Body of pancreas (tissue), 4 donors: ENCODE data around the gene KAT6B. TPM values are rescaled to one million over a fixed set of nuclear protein-coding genes. Genes with fewer than 3 reads are reported as not detected.

Experiments used
- ATAC-seq: fragments of 150-250 bp; one replicate; pipeline ENCODE4 v1.9.1; 2016
- DNase-seq, 4 donors: peaks; one replicate each; pipeline ENCODE4 v3.0.0-alpha.2; 2019
- H3K27ac ChIP-seq, 4 donors: fragments of 200-600 bp; sonication (generic); 1 replicate in 3 of 4; 2 replicates in 1 of 4; pipeline versions ENCODE4 v1.5.1 to v1.6.1; 2016 to 2019; ENCODE audit warnings: mild to moderate bottlenecking in 1 of 4, mixed read lengths in 1 of 4, moderate library complexity in 1 of 4
- H3K27me3 ChIP-seq, 2 donors: fragments of 200-600 bp; sonication (generic); one replicate each; pipeline ENCODE4 v1.6.0; 2016; ENCODE audit warnings: mild to moderate bottlenecking in 1 of 2
- H3K36me3 ChIP-seq, 2 donors: fragments of 200-600 bp; sonication (generic); replicated peaks in 1 of 2; 2 replicates each; pipeline ENCODE4 v1.5.1; 2016; ENCODE audit warnings: low read depth in 2 of 2; ENCODE audit not compliant: insufficient read depth in 1 of 2
- H3K4me1 ChIP-seq: fragments of 200-600 bp; sonication (generic); one replicate; pipeline ENCODE4 v1.6.0; 2016
- H3K4me3 ChIP-seq, 2 donors: fragments of 200-600 bp; sonication (generic); 1 replicate in 1 of 2; 2 replicates in 1 of 2; pipeline ENCODE4 v1.5.1; 2016 to 2019
- H3K9me3 ChIP-seq, 3 donors: fragments of 200-600 bp; sonication (generic); 1 replicate in 2 of 3; 2 replicates in 1 of 3; pipeline ENCODE4 v1.5.1; 2016
- POLR2A ChIP-seq, 3 donors: fragments of 450-650 bp; IDR thresholded peaks; one replicate each; pipeline ENCODE4 v1.6.1; 2016; ENCODE audit warnings: antibody characterized with exemption in 3 of 3, mild to moderate bottlenecking in 2 of 3
- WGBS, 2 donors: methylation state at CpG; one replicate each; pipeline ENCODE4 v1.1.5; 2017; 5-methylcytosine and 5-hydroxymethylcytosine counted together
- intact Hi-C: fragments of 100-400 bp; cut with DNase I; formaldehyde crosslinking; loops from one replicate; pipeline ENCODE4 v1.15.1; 2023
- total RNA-seq, 2 donors: library from RNA; depleted of rRNA; stranded (reverse); fragments of >200 nt; gene quantifications; one replicate each; pipeline ENCODE4 v1.1.0, GENCODE V29; 2016
- TF ChIP-seq, protein P1 (sequence below), 7 experiments: fragments of 450-650 bp in 4 of 7; fragments of 200-600 bp in 3 of 7; sonication (generic) in 3 of 7; IDR thresholded peaks; one replicate each; pipeline ENCODE4 v1.5.1; 2016 to 2019; ENCODE audit warnings: antibody characterized with exemption in 7 of 7

KAT6B gene
- total RNA-seq, 2 donors from 2014 or later = 39.9 to 45.9 TPM

DNA sequence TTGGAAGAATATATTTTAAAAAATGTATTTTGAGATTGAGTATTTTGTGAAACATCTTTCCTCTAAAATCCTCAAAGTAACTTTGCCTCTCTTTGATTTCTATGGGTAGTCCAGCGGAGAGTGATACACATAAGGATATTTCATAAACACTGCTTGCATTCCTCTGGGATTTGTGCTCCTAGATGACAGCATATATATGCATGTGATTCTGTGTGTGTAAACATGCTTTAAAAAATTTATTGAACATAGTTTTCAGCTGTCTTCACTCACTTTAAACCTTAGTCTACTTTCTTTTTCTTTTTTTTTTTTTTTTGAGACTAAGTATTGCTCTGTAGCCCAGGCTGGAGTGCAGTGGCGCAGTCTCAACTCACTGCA is 84.6 kb downstream of the KAT6B start:
- DNase-seq = no peak
- H3K4me3 ChIP-seq = no peak overlapping the region
- H3K4me1 ChIP-seq = peaks cover 7% of the 10 kb centered on the region
- WGBS, 2 donors = 91 to 92% methylated on average over 2 of the region's 2 CpGs
- H3K9me3 ChIP-seq = no peaks in the 10 kb centered on the region
- H3K27me3 ChIP-seq = no peaks in the 10 kb centered on the region
- ATAC-seq = no peak
- TF ChIP-seq POLR2A (IDR thresholded peaks at IDR 0.05) = no peak
- TF ChIP-seq, protein P1, sequence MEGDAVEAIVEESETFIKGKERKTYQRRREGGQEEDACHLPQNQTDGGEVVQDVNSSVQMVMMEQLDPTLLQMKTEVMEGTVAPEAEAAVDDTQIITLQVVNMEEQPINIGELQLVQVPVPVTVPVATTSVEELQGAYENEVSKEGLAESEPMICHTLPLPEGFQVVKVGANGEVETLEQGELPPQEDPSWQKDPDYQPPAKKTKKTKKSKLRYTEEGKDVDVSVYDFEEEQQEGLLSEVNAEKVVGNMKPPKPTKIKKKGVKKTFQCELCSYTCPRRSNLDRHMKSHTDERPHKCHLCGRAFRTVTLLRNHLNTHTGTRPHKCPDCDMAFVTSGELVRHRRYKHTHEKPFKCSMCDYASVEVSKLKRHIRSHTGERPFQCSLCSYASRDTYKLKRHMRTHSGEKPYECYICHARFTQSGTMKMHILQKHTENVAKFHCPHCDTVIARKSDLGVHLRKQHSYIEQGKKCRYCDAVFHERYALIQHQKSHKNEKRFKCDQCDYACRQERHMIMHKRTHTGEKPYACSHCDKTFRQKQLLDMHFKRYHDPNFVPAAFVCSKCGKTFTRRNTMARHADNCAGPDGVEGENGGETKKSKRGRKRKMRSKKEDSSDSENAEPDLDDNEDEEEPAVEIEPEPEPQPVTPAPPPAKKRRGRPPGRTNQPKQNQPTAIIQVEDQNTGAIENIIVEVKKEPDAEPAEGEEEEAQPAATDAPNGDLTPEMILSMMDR (IDR thresholded peaks at IDR 0.05) = no peak
- H3K36me3 ChIP-seq = no peaks in the 10 kb centered on the region
- intact Hi-C loops = no loop called here
- H3K27ac ChIP-seq = no peak overlapping the region

DNA sequence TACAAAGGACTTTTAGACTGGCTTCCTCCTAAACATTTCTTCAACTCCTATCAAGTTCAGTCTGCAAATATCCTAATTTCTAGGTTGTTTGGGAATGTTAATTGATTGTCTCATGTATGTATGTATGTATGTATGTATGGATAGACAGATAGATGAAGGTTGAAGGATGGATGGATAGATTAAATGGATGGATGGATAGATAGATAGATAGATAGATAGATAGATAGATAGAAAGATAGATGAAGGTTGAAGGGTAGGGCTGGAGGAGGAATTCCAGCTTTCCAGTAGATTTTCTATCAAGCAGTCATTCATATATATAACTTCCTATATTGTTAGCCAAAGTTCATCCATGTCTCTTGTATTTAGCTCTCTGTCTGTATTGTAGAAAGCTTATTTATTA is 85.8 kb downstream of the KAT6B start:
- ATAC-seq (no peak), DNase-seq (no peak)
- Histone ChIP-seq H3K4me3 (no peak overlapping the region), H3K27me3 (no peaks in the 10 kb centered on the region), H3K27ac (no peak overlapping the region), H3K9me3 (no peaks in the 10 kb centered on the region), H3K4me1 (peaks cover 17% of the 10 kb centered on the region), H3K36me3 (no peaks in the 10 kb centered on the region)
- intact Hi-C loops = no loop called here
- TF ChIP-seq POLR2A (IDR thresholded peaks at IDR 0.05) = no peak
- TF ChIP-seq, protein P1 (IDR thresholded peaks at IDR 0.05) = no peak

DNA sequence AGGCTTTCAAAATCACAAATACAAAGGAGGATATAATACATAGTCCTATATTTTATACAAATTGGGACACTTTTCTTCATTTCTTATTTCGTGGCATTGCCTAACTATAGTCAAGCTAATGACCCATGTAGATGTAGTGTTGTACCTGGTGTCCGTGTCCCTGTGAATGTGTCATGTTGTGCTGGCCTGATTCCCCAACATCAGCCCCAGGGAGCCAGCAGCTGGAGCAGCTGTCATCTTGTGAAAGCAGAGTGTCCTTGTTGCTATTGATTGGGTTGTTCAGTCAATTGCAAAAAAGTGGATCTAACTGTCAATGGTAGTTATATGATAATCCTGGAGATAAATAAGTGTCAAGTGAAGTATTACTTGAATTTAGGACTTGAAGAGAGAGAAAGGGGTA is 86.3 kb downstream of the KAT6B start:
- no peaks in the 10 kb centered on the region for H3K36me3 ChIP-seq
- ATAC-seq (no peak), DNase-seq (no peak)
- H3K4me1 ChIP-seq = peaks cover 22% of the 10 kb centered on the region
- 62 to 72% methylated on average over 2 of the region's 2 CpGs for WGBS, 2 donors
- intact Hi-C loops = no loop called here
- H3K9me3 ChIP-seq = no peaks in the 10 kb centered on the region
- H3K27ac ChIP-seq = no peak overlapping the region
- TF ChIP-seq, protein P1 (IDR thresholded peaks at IDR 0.05) = no peak
- TF ChIP-seq POLR2A (IDR thresholded peaks at IDR 0.05) = no peak
- no peaks in the 10 kb centered on the region for H3K27me3 ChIP-seq
- H3K4me3 ChIP-seq = no peak overlapping the region

DNA sequence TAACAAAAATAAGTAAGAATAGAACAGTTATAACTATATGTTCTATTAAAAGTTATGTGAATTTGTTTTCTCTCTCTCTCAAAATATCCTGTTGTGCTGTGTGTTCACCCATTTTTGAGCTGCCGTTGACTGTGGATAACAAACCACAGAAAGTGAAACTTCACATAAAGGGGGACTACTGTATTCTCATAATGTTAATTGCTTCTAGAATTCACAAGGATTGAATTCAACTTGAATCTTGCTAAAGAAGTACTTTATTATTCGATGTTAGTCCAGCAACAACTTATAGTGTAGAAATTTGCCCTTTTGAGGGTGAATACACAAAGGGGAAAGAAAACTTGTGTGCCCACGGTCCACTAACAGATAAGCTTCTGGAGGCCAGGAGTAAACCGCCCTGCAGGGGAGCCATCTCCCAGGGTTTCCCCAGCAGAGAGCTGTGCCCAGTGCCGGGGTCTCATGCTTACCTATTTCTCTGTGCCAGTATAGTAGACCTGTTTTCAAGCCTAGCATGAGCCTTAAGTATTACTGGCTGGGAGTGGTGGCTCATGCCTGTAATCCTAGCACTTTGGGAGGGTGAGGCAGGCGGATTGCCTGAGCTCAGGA is 87.1 kb downstream of the KAT6B start:
- Histone ChIP-seq H3K27me3 (no peaks in the 10 kb centered on the region), H3K9me3 (no peaks in the 10 kb centered on the region), H3K36me3 (no peaks in the 10 kb centered on the region), H3K4me1 (peaks cover 28% of the 10 kb centered on the region), H3K27ac (no peak overlapping the region), H3K4me3 (no peak overlapping the region)
- WGBS, 2 donors = 60 to 64% methylated on average over 6 of the region's 6 CpGs
- peak in 1 of 4 donors; percentile 22 for DNase-seq
- intact Hi-C loops = no loop called here
- no peak for ATAC-seq
- TF ChIP-seq, protein P1 (IDR thresholded peaks at IDR 0.05) = no peak
- TF ChIP-seq POLR2A (IDR thresholded peaks at IDR 0.05) = no peak

DNA sequence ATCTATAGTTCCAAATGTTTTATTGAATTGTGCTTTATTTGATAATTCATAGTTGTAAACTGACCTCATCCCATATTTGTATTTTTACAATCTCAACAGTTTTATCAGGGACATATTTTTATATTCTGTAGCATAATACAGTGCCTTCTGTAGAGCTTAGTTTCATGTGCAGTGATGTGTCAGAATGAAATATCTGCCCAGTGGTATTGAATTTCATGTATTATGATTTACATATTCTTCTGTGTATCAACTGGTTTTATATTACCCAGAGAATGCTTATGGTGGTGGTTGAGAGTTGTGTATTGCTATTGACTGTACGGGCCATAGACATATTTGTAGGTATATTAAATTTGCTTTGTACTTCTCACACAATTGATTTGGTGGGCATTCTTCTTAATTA is 89.9 kb downstream of the KAT6B start:
- no peak for TF ChIP-seq POLR2A (IDR thresholded peaks at IDR 0.05)
- TF ChIP-seq, protein P1 (IDR thresholded peaks at IDR 0.05) = no peak
- no peaks in the 10 kb centered on the region for H3K9me3 ChIP-seq
- H3K27ac ChIP-seq = no peak overlapping the region
- DNase-seq (no peak), ATAC-seq (no peak)
- 85 to 96% methylated on average over 1 of the region's 1 CpG for WGBS, 2 donors
- intact Hi-C loops = no loop called here
- no peaks in the 10 kb centered on the region for H3K36me3 ChIP-seq
- H3K27me3 ChIP-seq = no peaks in the 10 kb centered on the region
- no peak overlapping the region for H3K4me3 ChIP-seq
- H3K4me1 ChIP-seq = peaks cover 30% of the 10 kb centered on the region
